IMR-90 (cell line): ENCODE results near the gene HPSE2. TPM values are rescaled to one million over a fixed set of nuclear protein-coding genes. Genes with fewer than 3 reads are reported as not detected.

Source experiments
- ATAC-seq: fragments of 200-7000 bp; cut with Tn5 transposase; 2 replicates; pipeline ENCODE4 v1.9.1; 2020; ENCODE audit warnings: low read depth, mild to moderate bottlenecking, moderate library complexity
- BruUV-seq: library from RNA; stranded (reverse); fragments of 400-500 nt; replicated peaks from 2 replicates; lab custom pipeline; 2021; lab: Mats Ljungman, UMichigan
- CTCF ChIA-PET: fragments of 300-600 bp; formaldehyde crosslinking; extraction: SDS; loops from one replicate; lab custom pipeline; 2021; ENCODE audit warnings: antibody characterized with exemption; lab: Yijun Ruan, JAX
- POLR2A ChIA-PET: fragments of 300-600 bp; sonication (Branson Sonifier 250); formaldehyde crosslinking; loops from one replicate; lab custom pipeline; 2022; ENCODE audit warnings: antibody characterized with exemption; ENCODE audit not compliant: unreplicated experiment; lab: Charles Lee
- DNase-seq: peaks from one replicate; pipeline ENCODE4 v3.0.0; 2013
- H2AFZ ChIP-seq: replicated peaks from 2 replicates; pipeline ENCODE3; 2013; ENCODE audit warnings: low read length, mild to moderate bottlenecking; ENCODE audit not compliant: poor library complexity
- H2AK5ac ChIP-seq: 2 replicates; pipeline ENCODE4 v1.6.1; 2013; ENCODE audit warnings: low read depth, low read length, inconsistent platforms
- H2AK9ac ChIP-seq: replicated peaks from 2 replicates; pipeline ENCODE3; 2013; ENCODE audit warnings: mild to moderate bottlenecking, low read depth, low read length, moderate library complexity; ENCODE audit not compliant: poor library complexity
- H2BK120ac ChIP-seq: 2 replicates; pipeline ENCODE4 v1.6.1; 2013; ENCODE audit warnings: low read depth, low read length, inconsistent platforms
- H2BK15ac ChIP-seq: 3 replicates; pipeline ENCODE4 v1.6.1; 2013; ENCODE audit warnings: low read depth, low read length, inconsistent platforms
- H2BK20ac ChIP-seq: 2 replicates; pipeline ENCODE4 v1.6.1; 2013; ENCODE audit warnings: low read depth, mild to moderate bottlenecking, inconsistent platforms, low read length, moderate library complexity
- H2BK5ac ChIP-seq: 2 replicates; pipeline ENCODE4 v1.6.1; 2013; ENCODE audit warnings: mild to moderate bottlenecking, low read depth, low read length, inconsistent platforms; ENCODE audit not compliant: poor library complexity, severe bottlenecking
- H3K14ac ChIP-seq: replicated peaks from 2 replicates; pipeline ENCODE4 v1.6.1; 2013; ENCODE audit warnings: low read depth, low read length, inconsistent platforms
- H3K18ac ChIP-seq: 2 replicates; pipeline ENCODE4 v1.6.1; 2013; ENCODE audit warnings: low read depth, low read length, control low read depth
- H3K23ac ChIP-seq: 2 replicates; pipeline ENCODE4 v1.6.1; 2013; ENCODE audit warnings: low read depth, low read length, inconsistent platforms
- H3K27ac ChIP-seq: 2 replicates; pipeline ENCODE4 v1.5.1; 2013; ENCODE audit warnings: mild to moderate bottlenecking, control low read depth, low read length; ENCODE audit not compliant: insufficient read depth
- H3K27me3 ChIP-seq: 2 replicates; pipeline ENCODE4 v1.6.1; 2013; ENCODE audit warnings: low read length; ENCODE audit not compliant: control insufficient read depth, insufficient read depth
- H3K36me3 ChIP-seq: 2 replicates; pipeline ENCODE4 v1.6.1; 2013; ENCODE audit warnings: low read length, mixed read lengths; ENCODE audit not compliant: control insufficient read depth, insufficient read depth
- H3K4ac ChIP-seq: 2 replicates; pipeline ENCODE4 v1.6.1; 2013; ENCODE audit warnings: low read depth, low read length, inconsistent platforms
- H3K4me1 ChIP-seq: 2 replicates; pipeline ENCODE4 v1.6.1; 2013; ENCODE audit warnings: low read length, mixed read lengths; ENCODE audit not compliant: control insufficient read depth, insufficient read depth
- H3K4me2 ChIP-seq: 2 replicates; pipeline ENCODE4 v1.6.1; 2013; ENCODE audit warnings: low read depth, mild to moderate bottlenecking, control low read depth, low read length, moderate library complexity
- H3K4me3 ChIP-seq: 2 replicates; pipeline ENCODE4 v1.5.1; 2013; ENCODE audit warnings: low read depth, mild to moderate bottlenecking, control low read depth, low read length, moderate library complexity; ENCODE audit not compliant: insufficient read depth
- H3K56ac ChIP-seq: 2 replicates; pipeline ENCODE4 v1.6.1; 2013; ENCODE audit warnings: low read length, inconsistent platforms; ENCODE audit not compliant: insufficient read depth; ENCODE audit errors: extremely low read depth
- H3K79me1 ChIP-seq, 2 experiments: 2 replicates each; pipeline ENCODE4 v1.6.1; 2013; ENCODE audit warnings: low read length in 2 of 2, inconsistent platforms in 1 of 2, low read depth in 1 of 2
- H3K9ac ChIP-seq: 2 replicates; pipeline ENCODE4 v1.6.1; 2013; ENCODE audit warnings: low read depth, low read length, control low read depth
- H3K9me1 ChIP-seq: 2 replicates; pipeline ENCODE4 v1.6.1; 2013; ENCODE audit warnings: low read length, inconsistent platforms; ENCODE audit not compliant: insufficient read depth
- H3K9me3 ChIP-seq: 2 replicates; pipeline ENCODE4 v1.6.1; 2013; ENCODE audit warnings: low read length; ENCODE audit not compliant: control insufficient read depth, insufficient read depth
- H4K20me1 ChIP-seq: 2 replicates; pipeline ENCODE4 v1.6.1; 2013; ENCODE audit warnings: low read length, inconsistent platforms; ENCODE audit not compliant: insufficient read depth
- H4K5ac ChIP-seq: 2 replicates; pipeline ENCODE4 v1.6.1; 2013; ENCODE audit warnings: mild to moderate bottlenecking, low read depth, low read length, control low read depth
- H4K8ac ChIP-seq, 2 experiments: 2 replicates each; pipeline ENCODE4 v1.6.1; 2013; ENCODE audit warnings: low read depth in 2 of 2, low read length in 2 of 2, control low read depth in 1 of 2, inconsistent platforms in 1 of 2
- H4K91ac ChIP-seq: 2 replicates; pipeline ENCODE4 v1.6.1; 2013; ENCODE audit warnings: low read depth, low read length, inconsistent platforms; ENCODE audit not compliant: insufficient read depth
- BHLHE40 ChIP-seq: fragments of 150-350 bp; IDR thresholded peaks from 2 replicates; pipeline ENCODE4 v1.6.1; 2016; ENCODE audit warnings: mild to moderate bottlenecking, low read depth, low read length
- CEBPB ChIP-seq: IDR thresholded peaks from 2 replicates; pipeline ENCODE4 v1.6.1; 2012; ENCODE audit warnings: low read depth, low read length, improper control_type of control experiment
- CHD1 ChIP-seq: IDR thresholded peaks from 2 replicates; pipeline ENCODE4 v1.6.1; 2012; ENCODE audit warnings: low read depth, low read length, improper control_type of control experiment
- CTCF ChIP-seq: conservative IDR thresholded peaks from 2 replicates; pipeline ENCODE4 v1.5.1; 2012; ENCODE audit warnings: mild to moderate bottlenecking, low read depth, low read length, improper control_type of control experiment
- ELK1 ChIP-seq: fragments of 150-350 bp; IDR thresholded peaks from 2 replicates; pipeline ENCODE4 v1.6.1; 2016; ENCODE audit warnings: low read depth, mild to moderate bottlenecking, low read length, moderate library complexity, borderline replicate concordance
- FOS ChIP-seq: fragments of 150-350 bp; IDR thresholded peaks from 2 replicates; pipeline ENCODE4 v1.6.1; 2016; ENCODE audit warnings: low read depth, low read length
- MAFK ChIP-seq: IDR thresholded peaks from 2 replicates; pipeline ENCODE4 v1.6.1; 2012; ENCODE audit warnings: low read depth, low read length, improper control_type of control experiment
- MAZ ChIP-seq: IDR thresholded peaks from 2 replicates; pipeline ENCODE4 v1.6.1; 2012; ENCODE audit warnings: low read depth, mild to moderate bottlenecking, low read length, improper control_type of control experiment, moderate library complexity, borderline replicate concordance
- MXI1 ChIP-seq: IDR thresholded peaks from 2 replicates; pipeline ENCODE4 v1.6.1; 2012; ENCODE audit warnings: low read depth, mild to moderate bottlenecking, low read length, moderate library complexity, borderline replicate concordance
- NFE2L2 ChIP-seq: fragments of 150-350 bp; IDR thresholded peaks from 2 replicates; pipeline ENCODE4 v1.6.1; 2016; ENCODE audit warnings: low read depth, mild to moderate bottlenecking, low read length
- POLR2A ChIP-seq: IDR thresholded peaks from 2 replicates; pipeline ENCODE4 v1.6.1; 2012; ENCODE audit warnings: mild to moderate bottlenecking, low read depth, low read length
- RAD21 ChIP-seq: IDR thresholded peaks from 2 replicates; pipeline ENCODE4 v1.6.1; 2012; ENCODE audit warnings: low read length, improper control_type of control experiment
- RCOR1 ChIP-seq: IDR thresholded peaks from 2 replicates; pipeline ENCODE4 v1.6.1; 2012; ENCODE audit warnings: mild to moderate bottlenecking, low read length, improper control_type of control experiment; ENCODE audit not compliant: insufficient replicate concordance
- RFX5 ChIP-seq: IDR thresholded peaks from 2 replicates; pipeline ENCODE4 v1.8.0; 2012; ENCODE audit warnings: low read depth, mild to moderate bottlenecking, low read length, moderate library complexity
- SMC3 ChIP-seq: fragments of 150-350 bp; IDR thresholded peaks from 2 replicates; pipeline ENCODE4 v1.6.1; 2016; ENCODE audit warnings: low read depth, mild to moderate bottlenecking, antibody characterized with exemption, low read length, moderate library complexity
- WGBS, 2 experiments: methylation state at CpG; one replicate each; pipeline versions ENCODE4 v1.1.5 to v1.1.7; 2013; ENCODE audit warnings: missing lambda C conversion rate in 2 of 2; ENCODE audit not compliant: insufficient read length in 1 of 2; ENCODE audit errors: extremely low coverage in 2 of 2; 5-methylcytosine and 5-hydroxymethylcytosine counted together
- dilution Hi-C: fragments of 300-500 bp; cut with HindIII; formaldehyde crosslinking; loops from one replicate; pipeline ENCODE4 v1.14.3; 2018; ENCODE audit warnings: low sequenced_read_pairs; ENCODE audit not compliant: unreplicated experiment
- in situ Hi-C: fragments of 300-500 bp; cut with MboI; formaldehyde crosslinking; loops from 3 replicates; pipeline ENCODE4 v1.14.3; 2019; ENCODE audit warnings: low sequenced_read_pairs, inconsistent platforms, mixed read lengths
- intact Hi-C: fragments of 100-400 bp; cut with micrococcal nuclease; formaldehyde crosslinking; loops from 2 replicates; pipeline ENCODE4 v1.10.0; 2022
- polyA plus RNA-seq, 3 experiments: library from polyadenylated mRNA; depleted of rRNA; stranded (reverse); fragments of >200 nt; gene quantifications; 2 replicates each; pipeline ENCODE4 v1.2.3, GENCODE V29; 2012; ENCODE audit warnings: low replicate concordance in 1 of 3
- total RNA-seq: library from RNA; depleted of rRNA; stranded (reverse); fragments of >200 nt; gene quantifications from 2 replicates; pipeline ENCODE4 v1.2.3, GENCODE V29; 2012
- TF ChIP-seq, protein P1 (sequence below): fragments of 150-350 bp; IDR thresholded peaks from 2 replicates; pipeline ENCODE4 v1.6.1; 2017; ENCODE audit warnings: mild to moderate bottlenecking, antibody characterized with exemption, low read length, low read depth

HPSE2 gene
- total and polyA plus RNA-seq, 2 of the 4 experiments (the other 2 are of a cell fraction): not detected

DNA sequence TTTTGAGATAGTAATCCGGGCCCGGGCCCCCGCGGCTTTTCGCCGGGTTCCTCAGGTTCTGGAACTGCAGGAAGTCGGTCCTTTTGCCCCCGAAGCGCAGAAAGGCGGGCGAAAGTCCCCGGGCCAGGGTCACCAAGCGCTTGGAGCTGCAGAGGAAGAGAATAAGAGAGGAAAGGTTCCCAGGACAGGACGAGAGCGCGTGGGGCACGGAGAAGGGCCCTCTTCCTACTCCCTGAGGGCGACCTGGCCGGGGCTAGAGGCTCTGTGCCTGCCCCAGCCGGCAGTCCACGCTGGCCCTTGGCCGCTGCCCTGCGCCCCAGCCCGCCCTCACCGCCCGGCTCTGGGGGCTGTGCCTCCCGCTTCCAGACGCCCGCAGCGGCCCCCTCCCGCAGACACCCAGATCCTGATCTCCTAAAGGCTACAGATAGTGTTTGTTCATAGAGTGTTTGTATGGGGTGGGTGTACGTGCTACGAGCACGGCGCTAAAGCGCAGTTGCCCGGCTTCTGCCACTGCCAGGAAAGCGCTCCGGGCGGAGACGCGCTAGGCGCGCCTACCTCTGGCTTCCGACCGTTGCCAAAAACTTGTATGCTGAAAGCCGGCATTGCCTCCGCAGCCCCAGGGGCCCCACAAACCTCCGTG, 3.2 kb downstream of the HPSE2 start:
- H3K4ac ChIP-seq: no peak overlapping the region
- no peak overlapping the region for H3K18ac ChIP-seq
- DNase-seq: no peak
- H2AFZ ChIP-seq: no peak overlapping the region
- H2BK15ac ChIP-seq: no peak overlapping the region
- no peak overlapping the region for H2AK5ac ChIP-seq
- CTCF ChIA-PET: no interaction called here
- H3K56ac ChIP-seq: no peak overlapping the region
- H2AK9ac ChIP-seq: no peak overlapping the region
- intact Hi-C loops (no loop called here), dilution Hi-C loops (no loop called here), in situ Hi-C loops (no loop called here)
- no peaks in the 10 kb centered on the region for H3K79me1 ChIP-seq
- BruUV-seq: no TSS peak
- no peak overlapping the region for H2BK120ac ChIP-seq
- no peak overlapping the region for H3K27ac ChIP-seq
- H2BK20ac ChIP-seq: no peak overlapping the region
- H3K23ac ChIP-seq: no peak overlapping the region
- no peaks in the 10 kb centered on the region for H3K36me3 ChIP-seq
- H3K14ac ChIP-seq: no peak overlapping the region
- no peaks in the 10 kb centered on the region for H3K9me3 ChIP-seq
- peaks cover 61% of the 10 kb centered on the region for H3K27me3 ChIP-seq
- TF ChIP-seq NFE2L2 (no peak), POLR2A (no peak), RFX5 (no peak), MAZ (no peak), MAFK (no peak), MXI1 (no peak), SMC3 (no peak), CTCF (no peak), FOS (no peak), CEBPB (no peak), RCOR1 (no peak), RAD21 (no peak), CHD1 (no peak), BHLHE40 (no peak), ELK1 (no peak)
- TF ChIP-seq, protein P1, sequence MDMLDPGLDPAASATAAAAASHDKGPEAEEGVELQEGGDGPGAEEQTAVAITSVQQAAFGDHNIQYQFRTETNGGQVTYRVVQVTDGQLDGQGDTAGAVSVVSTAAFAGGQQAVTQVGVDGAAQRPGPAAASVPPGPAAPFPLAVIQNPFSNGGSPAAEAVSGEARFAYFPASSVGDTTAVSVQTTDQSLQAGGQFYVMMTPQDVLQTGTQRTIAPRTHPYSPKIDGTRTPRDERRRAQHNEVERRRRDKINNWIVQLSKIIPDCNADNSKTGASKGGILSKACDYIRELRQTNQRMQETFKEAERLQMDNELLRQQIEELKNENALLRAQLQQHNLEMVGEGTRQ: no peak
- POLR2A ChIA-PET: no interaction called here
- H3K4me1 ChIP-seq: no peaks in the 10 kb centered on the region; the same call in 1 of the 2 replicates
- no peak for ATAC-seq
- H4K91ac ChIP-seq: no peak overlapping the region
- no peak overlapping the region for H4K5ac ChIP-seq
- H3K9me1 ChIP-seq: no peaks in the 10 kb centered on the region
- no peak overlapping the region for H2BK5ac ChIP-seq
- no peak overlapping the region for H3K4me2 ChIP-seq
- H4K20me1 ChIP-seq: no peaks in the 10 kb centered on the region
- WGBS, 2 experiments: 4% methylated on average over 13 of the region's 49 CpGs; no CpG with 5 or more reads in 1 of the 2 experiments
- H3K4me3 ChIP-seq: no peak overlapping the region
- H3K9ac ChIP-seq: no peak overlapping the region
- no peak overlapping the region for H4K8ac ChIP-seq
